ENCODE results near the gene CYP4F8.

Gene CYP4F8

GRCh38 chr19:15641901-15642491 is 27.0 kb downstream of the CYP4F8 start:
- no peak for TF ChIP-seq SIN3A (IDR thresholded peaks at IDR 0.05; ENCODE audit: borderline replicate concordance, insufficient read depth, low read length)
- no peak for TF ChIP-seq TAF1 (IDR thresholded peaks at IDR 0.05; ENCODE audit: borderline replicate concordance, insufficient read depth, low read length)
- no peak for TF ChIP-seq POLR2AphosphoS5 (IDR thresholded peaks at IDR 0.05; ENCODE audit: low read depth, low read length)
- no peak for TF ChIP-seq REST (IDR thresholded peaks at IDR 0.05; ENCODE audit: insufficient read depth in 1 of 2, low read depth in 2 of 2, low read length in 2 of 2)
- TF ChIP-seq FOXP2 (optimal IDR thresholded peaks at IDR 0.05; ENCODE audit: borderline replicate concordance, extremely low read depth, extremely low read length, insufficient read depth): no peak

- TF ChIP-seq POLR2AphosphoS5 (IDR thresholded peaks at IDR 0.05; ENCODE audit: low read depth, low read length) (no peak), SIN3A (IDR thresholded peaks at IDR 0.05; ENCODE audit: borderline replicate concordance, insufficient read depth, low read length) (no peak), TAF1 (IDR thresholded peaks at IDR 0.05; ENCODE audit: borderline replicate concordance, insufficient read depth, low read length) (no peak)
Observed at GRCh38 chr19:15642807-15643206, 27.8 kb downstream of the CYP4F8 start.

GRCh38 chr19:15643387-15643786 is 28.4 kb downstream of the CYP4F8 start:
- TF ChIP-seq TAF1 (IDR thresholded peaks at IDR 0.05; ENCODE audit: borderline replicate concordance, insufficient read depth, low read length) (no peak), REST (IDR thresholded peaks at IDR 0.05; ENCODE audit: insufficient read depth in 1 of 2, low read depth in 2 of 2, low read length in 2 of 2) (no peak), POLR2AphosphoS5 (IDR thresholded peaks at IDR 0.05; ENCODE audit: low read depth, low read length) (no peak), SIN3A (IDR thresholded peaks at IDR 0.05; ENCODE audit: borderline replicate concordance, insufficient read depth, low read length) (no peak), FOXP2 (optimal IDR thresholded peaks at IDR 0.05; ENCODE audit: borderline replicate concordance, extremely low read depth, extremely low read length, insufficient read depth) (no peak)

- TF ChIP-seq SIN3A (IDR thresholded peaks at IDR 0.05; ENCODE audit: borderline replicate concordance, insufficient read depth, low read length): no peak
- TF ChIP-seq TAF1 (IDR thresholded peaks at IDR 0.05; ENCODE audit: borderline replicate concordance, insufficient read depth, low read length): no peak
- no peak for TF ChIP-seq FOXP2 (optimal IDR thresholded peaks at IDR 0.05; ENCODE audit: borderline replicate concordance, extremely low read depth, extremely low read length, insufficient read depth)
- no peak for TF ChIP-seq REST (IDR thresholded peaks at IDR 0.05; ENCODE audit: insufficient read depth in 1 of 2, low read depth in 2 of 2, low read length in 2 of 2)
- no peak for TF ChIP-seq POLR2AphosphoS5 (IDR thresholded peaks at IDR 0.05; ENCODE audit: low read depth, low read length)
Observed at GRCh38 chr19:15644066-15644741, 29.2 kb downstream of the CYP4F8 start.

- TF ChIP-seq FOXP2 (optimal IDR thresholded peaks at IDR 0.05; ENCODE audit: borderline replicate concordance, extremely low read depth, extremely low read length, insufficient read depth): no peak
- TF ChIP-seq TAF1 (IDR thresholded peaks at IDR 0.05; ENCODE audit: borderline replicate concordance, insufficient read depth, low read length): no peak
- no peak for TF ChIP-seq REST (IDR thresholded peaks at IDR 0.05; ENCODE audit: insufficient read depth in 1 of 2, low read depth in 2 of 2, low read length in 2 of 2)
- no peak for TF ChIP-seq SIN3A (IDR thresholded peaks at IDR 0.05; ENCODE audit: borderline replicate concordance, insufficient read depth, low read length)
- TF ChIP-seq POLR2AphosphoS5 (IDR thresholded peaks at IDR 0.05; ENCODE audit: low read depth, low read length): no peak
Observed at GRCh38 chr19:15644816-15645215, 29.8 kb downstream of the CYP4F8 start.
